ENCODE data around the gene PFN1. TPM values are rescaled to one million over a fixed set of nuclear protein-coding genes. Genes with fewer than 3 reads are reported as not detected.

PFN1 gene
- total RNA-seq, 1 experiment from 2014 or later, result 1,213 TPM

DNA sequence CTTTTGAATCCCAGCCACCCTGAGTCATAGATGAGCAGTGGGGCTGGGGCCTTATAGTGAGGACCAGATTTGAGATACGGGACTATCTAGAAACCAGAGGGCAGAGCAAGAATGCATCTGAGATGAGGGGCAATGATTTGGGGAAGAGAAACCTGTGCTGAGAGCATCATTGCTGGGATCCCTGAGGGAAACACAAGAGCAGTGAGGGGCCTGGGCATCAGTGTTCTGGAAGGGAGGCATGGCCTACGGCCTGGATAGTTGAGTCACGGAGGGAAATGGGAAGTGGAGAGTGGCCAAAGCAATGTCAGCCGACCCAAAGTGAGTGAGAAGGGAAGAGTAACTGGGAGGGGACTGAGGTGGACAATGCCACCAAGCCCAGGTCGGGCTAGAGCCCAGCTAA, 34.0 kb upstream of the PFN1 start:
- Histone ChIP-seq H3K9me2 (ENCODE audit: insufficient read depth) (no peaks in the 10 kb centered on the region), H3K79me2 (ENCODE audit: insufficient read depth, low read length) (peaks cover 15% of the 10 kb centered on the region), H4K20me1 (ENCODE audit: insufficient read depth) (no peaks in the 10 kb centered on the region), H3K4me1 (ENCODE audit: control insufficient read depth in 1 of 2, insufficient read depth in 2 of 2, low read length in 2 of 2) (peaks cover 5 to 12% of the 10 kb centered on the region in 2 experiments; a peak in 2 of 4 replicates), H3K9ac (ENCODE audit: low read length) (no peak overlapping the region), H3K4me2 (ENCODE audit: low read length) (no peak overlapping the region), H3K4me3 (replicated peaks in 1 of 2; ENCODE audit: low read depth in 1 of 2, low read length in 2 of 2) (no peak overlapping the region), H3K27ac (ENCODE audit: low read depth, low read length) (no peak overlapping the region), H2AFZ (ENCODE audit: low read depth, low read length, poor library complexity, severe bottlenecking) (no peak overlapping the region), H3K27me3 (ENCODE audit: insufficient read depth, low read length) (no peaks in the 10 kb centered on the region), H3K36me3 (ENCODE audit: control insufficient read depth in 1 of 2, insufficient read depth in 2 of 2, low read length in 2 of 2) (peaks cover 10 to 28% of the 10 kb centered on the region in 2 experiments; a peak in 2 of 4 replicates), H3K9me3 (ENCODE audit: control insufficient read depth in 1 of 2, insufficient read depth in 1 of 2, low read depth in 1 of 2, low read length in 2 of 2) (no peaks in the 10 kb centered on the region)
- intact Hi-C loops (cut with micrococcal nuclease), result no loop called here
- ChIA-PET CTCF (no interaction called here), RAD21 (ENCODE audit: low non-redundant PET in 1 of 2, low total read pairs in 2 of 2, uncharacterized antibody in 2 of 2, unreplicated experiment in 2 of 2) (no interaction called here), POLR2A (no interaction called here)
- TF ChIP-seq, protein P1, sequence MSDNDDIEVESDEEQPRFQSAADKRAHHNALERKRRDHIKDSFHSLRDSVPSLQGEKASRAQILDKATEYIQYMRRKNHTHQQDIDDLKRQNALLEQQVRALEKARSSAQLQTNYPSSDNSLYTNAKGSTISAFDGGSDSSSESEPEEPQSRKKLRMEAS (IDR thresholded peaks at IDR 0.05), result no peak
- no peak for TF ChIP-seq EZH2phosphoT487 (IDR thresholded peaks at IDR 0.05; ENCODE audit: borderline replicate concordance)
- TF ChIP-seq, protein P2, sequence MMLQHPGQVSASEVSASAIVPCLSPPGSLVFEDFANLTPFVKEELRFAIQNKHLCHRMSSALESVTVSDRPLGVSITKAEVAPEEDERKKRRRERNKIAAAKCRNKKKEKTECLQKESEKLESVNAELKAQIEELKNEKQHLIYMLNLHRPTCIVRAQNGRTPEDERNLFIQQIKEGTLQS (IDR thresholded peaks at IDR 0.05), result no peak
- no peak for TF ChIP-seq POLR2A (IDR thresholded peaks at IDR 0.05; ENCODE audit: borderline replicate concordance, extremely low read depth, insufficient read depth, insufficient read length)
- TF ChIP-seq FOSL1 (IDR thresholded peaks at IDR 0.05; ENCODE audit: low read depth), result no peak
- TF ChIP-seq SIN3A (IDR thresholded peaks at IDR 0.05; ENCODE audit: low read depth), result no peak
- no peak for TF ChIP-seq YY1 (IDR thresholded peaks at IDR 0.05; ENCODE audit: extremely low read depth, insufficient replicate concordance, low read depth, low read length)
- TF ChIP-seq SRF (IDR thresholded peaks at IDR 0.05; ENCODE audit: low read depth), result no peak
- TF ChIP-seq REST (IDR thresholded peaks at IDR 0.05; ENCODE audit: low read depth), result no peak
- no peak for TF ChIP-seq ZFX (IDR thresholded peaks at IDR 0.05)
- no TSS peak for BruUV-seq (replicated peaks)
- DNase-seq (ENCODE audit: low read depth, low spot score) (no peak), ATAC-seq (no peak)

All from HCT116 (cell line).